Type B pancreatic cell (in vitro differentiated cells): Measurements from ENCODE around the gene HLA-DPA1. TPM values are rescaled to one million over a fixed set of nuclear protein-coding genes. Genes with fewer than 3 reads are reported as not detected.

Experiments
- DNase-seq: peaks from one replicate; pipeline ENCODE4 v3.0.0; 2021; ENCODE audit warnings: mixed read lengths; ENCODE audit not compliant: unreplicated experiment; ENCODE audit errors: extremely low spot score
- H3K27ac Mint-ChIP-seq: 2 replicates; pipeline ENCODE4 v1.8.0; 2021; ENCODE audit warnings: mild to moderate bottlenecking, mixed read lengths
- H3K27me3 Mint-ChIP-seq: 2 replicates; pipeline ENCODE4 v1.8.0; 2021; ENCODE audit warnings: mixed read lengths
- H3K36me3 Mint-ChIP-seq: 2 replicates; pipeline ENCODE4 v1.8.0; 2021; ENCODE audit warnings: mixed read lengths
- H3K4me1 Mint-ChIP-seq: one replicate; pipeline ENCODE4 v1.8.0; 2021; ENCODE audit warnings: mixed read lengths; ENCODE audit not compliant: unreplicated experiment
- H3K4me3 Mint-ChIP-seq: 2 replicates; pipeline ENCODE4 v1.8.0; 2021; ENCODE audit warnings: mild to moderate bottlenecking, mixed read lengths
- H3K9me3 Mint-ChIP-seq: 2 replicates; pipeline ENCODE4 v1.8.0; 2021; ENCODE audit warnings: mixed read lengths
- total RNA-seq: library from RNA; stranded (reverse); gene quantifications from 2 replicates; pipeline ENCODE4 v1.2.1, GENCODE V29; 2021; ENCODE audit warnings: low replicate concordance
- TF ChIP-seq, protein P1 (sequence below): fragments of 200-600 bp; sonication (generic); conservative IDR thresholded peaks from 2 replicates; pipeline ENCODE4 v1.5.0; 2021; ENCODE audit warnings: antibody characterized with exemption, mild to moderate bottlenecking

HLA-DPA1 gene
- total RNA-seq, 1 donor from 2014 or later: 2.6 TPM

DNA sequence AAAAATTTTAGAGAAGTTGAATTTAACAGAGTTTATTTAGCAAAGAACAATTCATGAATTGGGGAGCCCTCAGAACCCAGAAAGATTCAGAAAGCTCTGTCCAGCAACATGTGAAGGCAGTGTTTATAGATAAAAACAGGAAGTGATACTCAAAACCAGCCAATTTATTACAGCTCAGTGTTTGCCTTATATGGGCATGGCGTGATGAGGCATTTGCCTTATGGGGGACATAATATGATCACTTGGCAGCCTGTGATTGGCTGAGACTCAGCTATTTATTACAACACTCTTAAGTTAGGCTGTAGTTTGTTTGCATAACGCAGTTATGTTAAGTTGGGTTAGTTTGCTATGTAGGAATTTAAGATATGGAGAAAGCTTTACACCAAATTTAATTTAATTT, 11.5 kb downstream of the HLA-DPA1 start:
- no peaks in the 10 kb centered on the region for H3K36me3 Mint-ChIP-seq
- no peaks in the 10 kb centered on the region for H3K4me1 Mint-ChIP-seq
- H3K9me3 Mint-ChIP-seq: no peaks in the 10 kb centered on the region
- no peak overlapping the region for H3K27ac Mint-ChIP-seq
- H3K4me3 Mint-ChIP-seq: no peak overlapping the region
- TF ChIP-seq, protein P1, sequence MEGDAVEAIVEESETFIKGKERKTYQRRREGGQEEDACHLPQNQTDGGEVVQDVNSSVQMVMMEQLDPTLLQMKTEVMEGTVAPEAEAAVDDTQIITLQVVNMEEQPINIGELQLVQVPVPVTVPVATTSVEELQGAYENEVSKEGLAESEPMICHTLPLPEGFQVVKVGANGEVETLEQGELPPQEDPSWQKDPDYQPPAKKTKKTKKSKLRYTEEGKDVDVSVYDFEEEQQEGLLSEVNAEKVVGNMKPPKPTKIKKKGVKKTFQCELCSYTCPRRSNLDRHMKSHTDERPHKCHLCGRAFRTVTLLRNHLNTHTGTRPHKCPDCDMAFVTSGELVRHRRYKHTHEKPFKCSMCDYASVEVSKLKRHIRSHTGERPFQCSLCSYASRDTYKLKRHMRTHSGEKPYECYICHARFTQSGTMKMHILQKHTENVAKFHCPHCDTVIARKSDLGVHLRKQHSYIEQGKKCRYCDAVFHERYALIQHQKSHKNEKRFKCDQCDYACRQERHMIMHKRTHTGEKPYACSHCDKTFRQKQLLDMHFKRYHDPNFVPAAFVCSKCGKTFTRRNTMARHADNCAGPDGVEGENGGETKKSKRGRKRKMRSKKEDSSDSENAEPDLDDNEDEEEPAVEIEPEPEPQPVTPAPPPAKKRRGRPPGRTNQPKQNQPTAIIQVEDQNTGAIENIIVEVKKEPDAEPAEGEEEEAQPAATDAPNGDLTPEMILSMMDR: no peak
- peaks cover 24% of the 10 kb centered on the region for H3K27me3 Mint-ChIP-seq
- no peak for DNase-seq

DNA sequence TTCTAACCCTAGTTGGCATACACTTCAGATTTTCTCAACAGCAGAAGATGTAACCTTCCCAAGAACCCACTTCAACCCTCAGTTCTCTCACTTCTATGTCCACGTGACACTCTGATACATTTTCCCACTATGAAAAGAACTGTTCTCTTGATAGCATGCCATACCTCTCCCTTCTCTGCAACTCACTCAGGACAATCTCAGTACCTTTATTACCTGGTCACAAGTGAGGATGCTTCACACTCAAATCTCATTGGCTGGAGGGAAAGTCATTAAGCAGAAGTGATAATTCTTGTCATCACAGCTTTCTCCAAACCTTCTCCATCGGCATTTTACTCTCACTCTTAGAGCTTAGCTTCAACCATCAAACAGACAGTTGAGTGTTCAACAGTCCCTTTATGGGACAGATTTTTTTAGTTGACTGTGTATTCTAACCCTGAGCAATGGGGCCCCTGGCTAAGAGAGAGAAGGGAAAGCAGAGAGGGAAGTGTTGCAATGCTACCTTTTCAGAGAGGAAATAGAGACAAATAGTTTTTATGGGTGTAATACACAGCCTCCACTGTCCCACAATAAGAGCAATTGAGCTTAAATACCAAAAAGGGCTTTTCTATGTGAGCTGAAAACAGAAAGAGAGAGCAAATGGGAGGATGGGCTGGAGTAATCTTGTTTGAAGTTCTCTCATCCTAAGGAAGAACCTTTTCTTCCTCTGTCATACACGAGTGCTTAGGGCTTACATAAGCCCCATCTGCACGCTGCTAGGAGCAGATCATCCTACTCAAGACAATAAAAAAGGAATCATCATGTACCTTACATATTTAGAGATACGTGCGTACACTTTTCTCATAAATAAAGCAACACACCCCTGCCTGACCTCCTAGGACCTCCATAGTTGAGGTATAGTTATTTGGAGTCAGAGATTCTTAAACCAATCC, 16.0 kb downstream of the HLA-DPA1 start:
- Mint-ChIP-seq H3K27me3 (peaks cover 25% of the 10 kb centered on the region), H3K36me3 (no peaks in the 10 kb centered on the region), H3K27ac (no peak overlapping the region), H3K4me3 (no peak overlapping the region), H3K9me3 (peaks cover 5% of the 10 kb centered on the region), H3K4me1 (no peaks in the 10 kb centered on the region)
- DNase-seq: no peak
- TF ChIP-seq, protein P1: no peak

DNA sequence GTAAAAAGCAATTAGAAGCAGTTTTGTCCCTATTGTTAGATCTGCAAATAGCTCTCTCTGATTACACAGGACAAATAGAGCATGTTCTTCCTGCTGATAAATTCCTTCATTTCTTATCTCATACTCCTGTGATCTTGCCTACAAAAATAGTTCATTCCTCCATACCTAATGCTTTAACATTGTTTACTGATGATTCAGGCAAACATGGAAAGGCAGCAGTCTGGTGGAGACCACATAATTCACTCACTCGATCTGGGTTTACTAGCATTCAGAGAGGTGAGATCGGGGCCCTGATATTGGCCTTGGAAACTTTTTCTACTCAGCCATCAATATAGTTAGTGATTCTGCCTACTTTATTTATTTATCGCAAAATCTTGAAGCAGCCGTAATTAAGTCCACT, 20.2 kb downstream of the HLA-DPA1 start:
- H3K27ac Mint-ChIP-seq: peak overlapping the region; percentile 35
- H3K36me3 Mint-ChIP-seq: no peaks in the 10 kb centered on the region
- H3K27me3 Mint-ChIP-seq: peaks cover 33% of the 10 kb centered on the region
- TF ChIP-seq, protein P1: no peak
- no peaks in the 10 kb centered on the region for H3K4me1 Mint-ChIP-seq
- DNase-seq: no peak
- no peak overlapping the region for H3K4me3 Mint-ChIP-seq
- peaks cover 5% of the 10 kb centered on the region for H3K9me3 Mint-ChIP-seq

DNA sequence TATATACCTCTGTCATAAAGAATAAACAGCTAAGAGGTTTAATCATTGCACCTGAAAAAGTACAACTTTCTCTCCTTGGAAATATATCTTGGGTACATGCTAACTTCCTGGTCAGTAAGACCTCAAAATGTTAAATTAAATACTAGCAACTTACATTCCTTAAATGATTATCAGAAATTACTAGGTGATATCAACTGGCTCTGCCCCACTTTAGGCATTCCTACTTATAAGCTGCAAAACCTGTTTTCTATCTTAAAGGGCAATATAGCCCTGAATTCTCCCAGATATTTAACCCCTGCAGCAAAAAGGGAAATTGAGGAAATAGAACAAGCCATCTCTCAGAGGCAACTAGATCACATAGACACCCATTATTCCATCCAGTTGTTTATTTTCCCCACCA, 20.8 kb downstream of the HLA-DPA1 start:
- Mint-ChIP-seq H3K4me1 (no peaks in the 10 kb centered on the region), H3K27me3 (peaks cover 36% of the 10 kb centered on the region), H3K4me3 (no peak overlapping the region), H3K27ac (peak overlapping the region; percentile 35), H3K9me3 (peaks cover 5% of the 10 kb centered on the region), H3K36me3 (no peaks in the 10 kb centered on the region)
- no peak for DNase-seq
- TF ChIP-seq, protein P1: no peak

DNA sequence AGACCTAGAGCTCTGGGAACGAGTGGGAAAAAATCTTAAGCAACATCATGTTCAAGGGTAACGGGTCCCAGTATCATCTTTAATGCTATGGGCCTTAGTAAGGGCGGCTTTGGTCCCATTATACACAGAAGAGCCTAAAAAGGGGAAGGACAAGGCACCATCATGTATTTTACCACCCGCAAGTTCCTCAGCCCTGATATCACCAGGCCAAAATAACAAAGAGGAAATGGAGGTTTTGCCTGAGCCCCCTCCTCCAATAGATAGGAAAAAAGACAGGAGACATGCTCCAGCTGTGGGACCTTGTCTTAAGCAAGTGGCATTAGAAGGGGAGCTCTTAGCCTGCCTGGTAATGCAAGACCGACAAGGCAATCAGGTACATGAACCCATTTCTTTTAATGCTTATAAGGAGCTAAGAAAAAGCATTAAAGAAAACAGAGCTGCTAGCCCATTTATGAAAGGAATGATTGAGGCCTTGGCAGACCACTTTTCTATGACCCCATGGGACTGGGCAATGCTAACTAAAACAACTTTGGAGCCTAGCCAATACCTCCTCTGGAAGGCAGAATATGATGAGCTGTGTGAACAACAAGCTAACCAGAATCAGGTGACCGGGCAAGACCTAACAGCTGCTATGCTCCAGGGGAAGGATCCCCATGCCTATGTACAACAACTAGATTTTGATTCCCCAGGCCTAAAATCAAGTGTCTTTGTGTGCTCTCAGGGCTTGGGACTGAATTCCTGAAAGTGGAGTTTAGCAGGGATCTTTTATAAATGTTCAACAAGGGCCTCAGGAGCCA, 23.2 kb downstream of the HLA-DPA1 start:
- no peaks in the 10 kb centered on the region for H3K4me1 Mint-ChIP-seq
- peaks cover 5% of the 10 kb centered on the region for H3K9me3 Mint-ChIP-seq
- H3K4me3 Mint-ChIP-seq: no peak overlapping the region
- H3K27me3 Mint-ChIP-seq: peaks cover 36% of the 10 kb centered on the region
- no peaks in the 10 kb centered on the region for H3K36me3 Mint-ChIP-seq
- no peak overlapping the region for H3K27ac Mint-ChIP-seq
- DNase-seq: no peak
- TF ChIP-seq, protein P1: no peak
